Endothelial cell of umbilical vein (primary cell): ENCODE results near the gene ITSN1. TPM values are rescaled to one million over a fixed set of nuclear protein-coding genes. Genes with fewer than 3 reads are reported as not detected.

Experiments used
- BruUV-seq: library from RNA; stranded (reverse); fragments of 400-500 nt; replicated peaks from 2 replicates; lab custom pipeline; 2021; lab: Mats Ljungman, UMichigan
- CTCF ChIA-PET: fragments of 300-600, 350-600 bp; sonication (Branson Sonifier 250); formaldehyde crosslinking; loops from one replicate; lab custom pipeline; 2021; ENCODE audit warnings: antibody characterized with exemption, inconsistent platforms; lab: Charles Lee
- POLR2A ChIA-PET: fragments of 300-600, 350-600 bp; sonication (Branson Sonifier 250); formaldehyde crosslinking; loops from one replicate; lab custom pipeline; 2021; ENCODE audit warnings: antibody characterized with exemption, inconsistent platforms; lab: Charles Lee
- DNase-seq: peaks from one replicate; pipeline ENCODE4 v3.0.0-alpha.2; 2011; ENCODE audit warnings: low read depth, low spot score
- FAIRE-seq: peaks from 2 replicates; lab custom pipeline; 2011; peaks lifted over from hg19 to GRCh38; lab: Jason Lieb, UNC
- H2AFZ ChIP-seq: 2 replicates; pipeline ENCODE4 v1.6.0; 2012; ENCODE audit warnings: low read depth, low read length, control low read depth, inconsistent platforms
- H3K27ac ChIP-seq: 2 replicates; pipeline ENCODE4 v1.5.1; 2011; ENCODE audit warnings: low read depth, mild to moderate bottlenecking, control low read depth, low read length, moderate library complexity; ENCODE audit not compliant: insufficient read depth
- H3K27me3 ChIP-seq, 2 experiments: 2 replicates each; pipeline versions ENCODE4 v1.6.0 to v1.6.1; 2011; ENCODE audit warnings: low read length in 2 of 2, mixed read lengths in 1 of 2; ENCODE audit not compliant: control insufficient read depth in 2 of 2, insufficient read depth in 2 of 2
- H3K36me3 ChIP-seq, 2 experiments: 2 replicates in 1 of 2; 3 replicates in 1 of 2; pipeline ENCODE4 v1.5.1; 2011; ENCODE audit warnings: low read length in 2 of 2, mild to moderate bottlenecking in 1 of 2, moderate library complexity in 1 of 2; ENCODE audit not compliant: control insufficient read depth in 2 of 2, insufficient read depth in 2 of 2; ENCODE audit errors: extremely low read depth in 1 of 2
- H3K4me1 ChIP-seq: 3 replicates; pipeline ENCODE4 v1.5.1; 2011; ENCODE audit warnings: mild to moderate bottlenecking, low read length; ENCODE audit not compliant: control insufficient read depth, insufficient read depth; ENCODE audit errors: extremely low read depth
- H3K4me2 ChIP-seq: 2 replicates; pipeline ENCODE4 v1.6.1; 2011; ENCODE audit warnings: low read length, control low read depth, mixed read lengths; ENCODE audit not compliant: insufficient read depth
- H3K4me3 ChIP-seq, 3 experiments: fragments of 200-600 bp in 1 of 3; sonication (generic), shearing (Covaris generic) in 1 of 3; replicated peaks in 1 of 3; 2 replicates each; pipeline ENCODE4 v1.5.1; 2011 to 2016; ENCODE audit warnings: control low read depth in 3 of 3, low read length in 3 of 3, mild to moderate bottlenecking in 2 of 3, inconsistent platforms in 1 of 3, low read depth in 1 of 3, moderate library complexity in 1 of 3; ENCODE audit not compliant: insufficient read depth in 1 of 3
- H3K79me2 ChIP-seq: 2 replicates; pipeline ENCODE4 v1.6.0; 2012; ENCODE audit warnings: low read length, inconsistent platforms; ENCODE audit not compliant: control insufficient read depth, insufficient read depth
- H3K9ac ChIP-seq: replicated peaks from 2 replicates; pipeline ENCODE3; 2011; ENCODE audit warnings: low read length, control low read depth; ENCODE audit not compliant: insufficient read depth; ENCODE audit errors: extremely low read depth
- H3K9me1 ChIP-seq: replicated peaks from 3 replicates; pipeline ENCODE4 v1.6.0; 2011; ENCODE audit warnings: mild to moderate bottlenecking, low read length; ENCODE audit not compliant: control insufficient read depth, insufficient read depth; ENCODE audit errors: extremely low read depth
- H3K9me3 ChIP-seq: replicated peaks from 2 replicates; pipeline ENCODE4 v1.5.1; 2012; ENCODE audit warnings: low read length, inconsistent platforms; ENCODE audit not compliant: control insufficient read depth, insufficient read depth
- H4K20me1 ChIP-seq: replicated peaks from 2 replicates; pipeline ENCODE3; 2011; ENCODE audit warnings: mild to moderate bottlenecking, low read length; ENCODE audit not compliant: control insufficient read depth, insufficient read depth; ENCODE audit errors: extremely low read depth
- EZH2 ChIP-seq: IDR thresholded peaks from 2 replicates; pipeline ENCODE4 v1.6.1; 2012; ENCODE audit warnings: borderline replicate concordance, low read depth, mild to moderate bottlenecking, moderate library complexity, low read length, inconsistent platforms; ENCODE audit not compliant: severe bottlenecking
- GATA2 ChIP-seq: IDR thresholded peaks from 2 replicates; pipeline ENCODE4 v1.7.0; 2011; ENCODE audit warnings: low read depth, mild to moderate bottlenecking, moderate library complexity, mixed read lengths, low read length; ENCODE audit not compliant: insufficient read length, insufficient read depth
- JUN ChIP-seq: IDR thresholded peaks from 2 replicates; pipeline ENCODE4 v1.6.1; 2011; ENCODE audit warnings: borderline replicate concordance, low read depth; ENCODE audit not compliant: insufficient read length, insufficient read depth
- MYC ChIP-seq: IDR thresholded peaks from one replicate; pipeline ENCODE4 v1.6.1; 2011; ENCODE audit warnings: mild to moderate bottlenecking, low read depth, low read length
- POLR2A ChIP-seq: IDR thresholded peaks from 2 replicates; pipeline ENCODE4 v1.6.1; 2012; ENCODE audit warnings: low read depth, mild to moderate bottlenecking, control low read depth, low read length
- POLR2AphosphoS5 ChIP-seq: IDR thresholded peaks from 2 replicates; pipeline ENCODE4 v1.6.1; 2012; ENCODE audit warnings: low read depth, mild to moderate bottlenecking, control low read depth, low read length, moderate library complexity; ENCODE audit not compliant: insufficient read depth
- dilution Hi-C: fragments of 300-500 bp; cut with MboI; formaldehyde crosslinking; loops from one replicate; pipeline ENCODE4 v1.15.0; 2019; ENCODE audit warnings: low sequenced_read_pairs; ENCODE audit not compliant: extremely low pct_ligation_motif_present
- intact Hi-C: fragments of 100-400 bp; cut with micrococcal nuclease; formaldehyde crosslinking; loops from one replicate; pipeline ENCODE4 v1.10.0; 2022
- polyA plus RNA-seq, 4 experiments: library from polyadenylated mRNA; depleted of rRNA in 3 of 4; stranded (reverse) in 3 of 4; unstranded in 1 of 4; fragments of >200 nt; gene quantifications; 2 replicates each; pipeline versions ENCODE4 v1.2.1 to v1.2.3, GENCODE V29; 2011 to 2012; ENCODE audit warnings: missing spikeins in 1 of 4
- total RNA-seq: library from RNA; stranded (reverse); gene quantifications from 2 replicates; pipeline ENCODE4 v1.2.3, GENCODE V29; 2021
- TF ChIP-seq, protein P1 (sequence below), 2 donors: IDR thresholded peaks; 1 replicate in 1 of 2; 2 replicates in 1 of 2; pipeline ENCODE4 v1.5.1; 2011; ENCODE audit warnings: low read length in 2 of 2, mild to moderate bottlenecking in 2 of 2, moderate library complexity in 2 of 2, control low read depth in 1 of 2, inconsistent platforms in 1 of 2, low read depth in 1 of 2; ENCODE audit not compliant: insufficient read depth in 1 of 2; ENCODE audit errors: extremely low read depth in 1 of 2

ITSN1 gene
- total and polyA plus RNA-seq, 2 donors (not counting 3 experiments of a cell fraction or from before 2014, with no cell fraction given) = 72.2 to 86.8 TPM

DNA sequence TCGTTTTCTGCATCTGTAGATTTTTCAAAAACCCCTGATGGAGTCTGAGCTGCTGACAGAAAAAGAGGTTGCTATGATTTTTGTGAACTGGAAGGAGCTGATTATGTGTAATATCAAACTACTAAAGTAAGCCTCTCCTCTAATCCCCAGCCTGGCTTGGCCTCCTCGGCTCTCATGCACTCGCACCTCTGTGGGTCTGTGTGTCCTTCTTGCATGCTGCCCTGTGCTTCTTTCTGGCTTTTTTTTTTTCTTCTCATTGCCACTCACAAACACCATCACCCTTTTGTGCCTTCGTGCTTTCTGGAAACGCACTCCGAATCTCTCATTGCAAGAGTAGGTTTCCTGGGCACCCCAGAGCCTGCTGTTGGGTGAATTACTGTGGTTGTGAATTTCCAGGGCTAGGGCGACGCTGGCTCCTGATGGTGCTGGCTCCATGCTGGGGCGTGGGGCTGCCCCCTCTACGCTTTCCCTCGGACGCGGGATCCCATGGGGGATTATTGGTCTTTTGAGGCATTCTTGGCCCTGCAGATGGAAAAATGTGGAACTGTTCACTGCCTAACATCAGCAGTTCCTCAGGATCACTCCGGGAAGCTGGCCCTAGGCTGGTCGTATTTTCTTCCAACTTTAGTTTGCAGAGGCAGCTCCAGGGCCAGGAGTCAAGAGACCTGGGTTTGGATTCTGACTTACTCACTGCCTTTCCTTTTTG, 216.5 kb downstream of the ITSN1 start:
- ChIA-PET CTCF (interaction anchor here (0.9 to 1.8 kb wide), 2 partner anchors 9 to 33 kb away, joined by 3 to 5 read pairs; no protein-coding TSS in a partner anchor), POLR2A (no interaction called here)
- H3K4me1 ChIP-seq = peaks cover 4% of the 10 kb centered on the region
- no peak overlapping the region for H3K9ac ChIP-seq
- DNase-seq = no peak
- no peak overlapping the region for H3K4me3 ChIP-seq
- H3K9me3 ChIP-seq = no peaks in the 10 kb centered on the region
- no peaks in the 10 kb centered on the region for H4K20me1 ChIP-seq
- no peaks in the 10 kb centered on the region for H3K27me3 ChIP-seq
- TF ChIP-seq JUN (no peak), MYC (no peak), EZH2 (no peak), GATA2 (no peak), POLR2AphosphoS5 (no peak), POLR2A (no peak)
- TF ChIP-seq, protein P1, sequence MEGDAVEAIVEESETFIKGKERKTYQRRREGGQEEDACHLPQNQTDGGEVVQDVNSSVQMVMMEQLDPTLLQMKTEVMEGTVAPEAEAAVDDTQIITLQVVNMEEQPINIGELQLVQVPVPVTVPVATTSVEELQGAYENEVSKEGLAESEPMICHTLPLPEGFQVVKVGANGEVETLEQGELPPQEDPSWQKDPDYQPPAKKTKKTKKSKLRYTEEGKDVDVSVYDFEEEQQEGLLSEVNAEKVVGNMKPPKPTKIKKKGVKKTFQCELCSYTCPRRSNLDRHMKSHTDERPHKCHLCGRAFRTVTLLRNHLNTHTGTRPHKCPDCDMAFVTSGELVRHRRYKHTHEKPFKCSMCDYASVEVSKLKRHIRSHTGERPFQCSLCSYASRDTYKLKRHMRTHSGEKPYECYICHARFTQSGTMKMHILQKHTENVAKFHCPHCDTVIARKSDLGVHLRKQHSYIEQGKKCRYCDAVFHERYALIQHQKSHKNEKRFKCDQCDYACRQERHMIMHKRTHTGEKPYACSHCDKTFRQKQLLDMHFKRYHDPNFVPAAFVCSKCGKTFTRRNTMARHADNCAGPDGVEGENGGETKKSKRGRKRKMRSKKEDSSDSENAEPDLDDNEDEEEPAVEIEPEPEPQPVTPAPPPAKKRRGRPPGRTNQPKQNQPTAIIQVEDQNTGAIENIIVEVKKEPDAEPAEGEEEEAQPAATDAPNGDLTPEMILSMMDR (IDR thresholded peaks at IDR 0.05; ENCODE audit: extremely low read depth in 1 of 2, insufficient read depth in 1 of 2, low read depth in 1 of 2, low read length in 2 of 2) = no peak
- H3K36me3 ChIP-seq = no peaks in the 10 kb centered on the region
- no peaks in the 10 kb centered on the region for H3K9me1 ChIP-seq
- intact Hi-C loops = no loop called here
- no peaks in the 10 kb centered on the region for H3K79me2 ChIP-seq
- no peak overlapping the region for H3K27ac ChIP-seq
- no TSS peak for BruUV-seq
- FAIRE-seq = no peak
- no peak overlapping the region for H2AFZ ChIP-seq
- H3K4me2 ChIP-seq = no peak overlapping the region
- dilution Hi-C loops = no loop called here
